ENCODE data around the gene IAPP.
"Not testable (repeated sequence)": the region's sequence is repeated elsewhere in the genome, so short reads cannot be mapped to it uniquely, and the experiment has no call there.

IAPP gene

GRCh38 chr12:21372602-21373001 lies at the start of gene IAPP:
TSS of gene IAPP (plus strand) at chr12:21372902. CDS start at chr12:21373352, 450 bp downstream.
- DNase-seq, result no peak

- no peak for DNase-seq
Measured at GRCh38 chr12:21323736-21324135, 49.0 kb upstream of the IAPP start.

- no peak for DNase-seq
Measured at GRCh38 chr12:21324551-21324950, 48.2 kb upstream of the IAPP start.

- no peak for DNase-seq
Measured at GRCh38 chr12:21328578-21328977, 44.1 kb upstream of the IAPP start.

GRCh38 chr12:21330682-21331253 lies 41.9 kb upstream of the IAPP start:
- no peak for DNase-seq

GRCh38 chr12:21334771-21335325 lies 37.9 kb upstream of the IAPP start, which contains the start of gene SLCO1A2:
TSS of gene SLCO1A2 (minus strand) at chr12:21334917. CDS start at chr12:21334647, 270 bp downstream.
- no peak for DNase-seq

- DNase-seq, result no peak
Measured at GRCh38 chr12:21336656-21337055, 36.0 kb upstream of the IAPP start.

GRCh38 chr12:21337453-21337852 lies 35.2 kb upstream of the IAPP start:
- DNase-seq, result no peak

- DNase-seq, result no peak
Measured at GRCh38 chr12:21337959-21338744, 34.5 kb upstream of the IAPP start.

GRCh38 chr12:21339921-21340320 lies 32.8 kb upstream of the IAPP start:
- no peak for DNase-seq

- no peak for DNase-seq
Measured at GRCh38 chr12:21340403-21340802, 32.3 kb upstream of the IAPP start.

- no peak for DNase-seq
Measured at GRCh38 chr12:21341769-21342168, 30.9 kb upstream of the IAPP start.

- DNase-seq, result no peak
Measured at GRCh38 chr12:21343636-21344035, 29.1 kb upstream of the IAPP start.

GRCh38 chr12:21346542-21347205 lies 26.0 kb upstream of the IAPP start:
- DNase-seq, result no peak

- DNase-seq, result no peak
Measured at GRCh38 chr12:21350975-21351374, 21.7 kb upstream of the IAPP start.

- DNase-seq, result no peak
Measured at GRCh38 chr12:21353487-21353886, 19.2 kb upstream of the IAPP start.

GRCh38 chr12:21353948-21354347 lies 18.8 kb upstream of the IAPP start:
- no peak for DNase-seq

- no peak for DNase-seq
Measured at GRCh38 chr12:21354641-21355040, 18.1 kb upstream of the IAPP start.

GRCh38 chr12:21360632-21361031 lies 12.1 kb upstream of the IAPP start:
- not testable (repeated sequence) for DNase-seq

- DNase-seq, result no peak
Measured at GRCh38 chr12:21369141-21369980, 3.3 kb upstream of the IAPP start.

GRCh38 chr12:21370845-21371449 lies 1.8 kb upstream of the IAPP start:
- no peak for DNase-seq

GRCh38 chr12:21379218-21379617 lies 6.5 kb downstream of the IAPP start:
- no peak for DNase-seq

Measured in activated CD4-positive, alpha-beta T cell treated with anti-CD3 and anti-CD28 coated beads, Interleukin-2, amount 50 U/mL, for 48 hours (primary cell).